Posterior vena cava (tissue), 2 donors: ENCODE results near the gene ATAD3B. TPM values are rescaled to one million over a fixed set of nuclear protein-coding genes. Genes with fewer than 3 reads are reported as not detected.

Experiments used
- DNase-seq: peaks from one replicate; pipeline ENCODE4 v3.0.0-alpha.2; 2020; ENCODE audit warnings: low spot score
- intact Hi-C, 2 donors: fragments of 100-400 bp; cut with DNase I; formaldehyde crosslinking; loops; one replicate each; pipeline versions ENCODE4 v1.14.1 to v1.14.2; 2022 to 2023
- total RNA-seq, 2 donors: library from RNA; stranded (reverse); fragmentation: NEBNext Ultra II Directional; extraction: Animal tissue kit (Norgen Biotek cat#: 25700); gene quantifications; one replicate each; pipeline ENCODE4 v1.2.1, GENCODE V29; 2021
- donor health status: DM: yes; HTN: yes; CAD: no.
- donor health status: DM: yes; HTN: yes; CAD: no.

Gene ATAD3B
- total RNA-seq, 2 donors from 2014 or later = 8.5 to 13.1 TPM

DNA sequence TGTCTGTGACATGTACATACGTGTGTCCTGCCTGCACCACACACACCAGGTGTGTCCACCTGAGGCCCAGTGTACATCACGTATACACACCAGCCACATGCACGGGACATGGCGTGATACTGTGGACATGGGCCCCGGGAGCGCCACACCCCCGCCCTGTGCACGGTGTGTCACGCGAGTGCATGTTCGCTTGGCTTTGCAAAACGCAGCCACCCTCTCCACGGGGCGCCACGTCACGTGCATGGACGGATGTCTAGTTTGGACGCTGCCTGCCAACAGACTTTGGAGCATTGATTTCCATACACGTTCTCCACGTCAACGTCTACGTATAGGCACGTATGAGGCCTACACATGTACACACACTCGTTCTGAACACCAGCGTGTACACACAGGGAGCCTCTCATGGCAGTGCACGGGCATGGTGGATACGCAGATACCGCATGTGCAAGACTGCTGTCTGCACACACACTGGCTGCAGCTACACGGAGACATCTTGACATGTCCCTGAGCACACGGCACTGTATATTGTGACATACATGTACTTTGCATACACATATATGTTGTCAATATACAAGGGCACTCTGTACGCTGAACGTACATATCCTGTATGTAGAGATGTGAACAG, 66.2 kb downstream of the ATAD3B start:
- DNase-seq = no peak
- intact Hi-C loops = no loop called here

DNA sequence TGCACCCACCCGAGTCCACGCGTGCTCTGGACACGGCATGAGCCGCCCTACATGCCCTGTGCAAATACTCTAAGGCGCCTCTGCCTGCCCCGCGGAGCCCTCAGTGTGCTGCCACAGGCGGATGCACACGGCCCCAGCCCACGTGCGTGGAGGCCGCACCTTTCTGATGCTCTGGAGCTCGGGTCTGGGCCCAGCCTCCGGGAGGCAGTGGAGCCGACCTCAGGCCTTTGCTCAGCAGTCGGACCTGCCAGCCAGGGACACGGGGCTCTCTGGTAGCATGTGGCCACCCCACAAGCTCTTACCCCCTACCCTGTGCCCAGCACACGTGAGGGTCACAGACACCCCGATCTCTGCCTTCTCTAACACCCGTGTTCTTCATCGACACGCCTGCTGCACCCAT, 66.8 kb downstream of the ATAD3B start:
- no peak for DNase-seq
- intact Hi-C loops = no loop called here

DNA sequence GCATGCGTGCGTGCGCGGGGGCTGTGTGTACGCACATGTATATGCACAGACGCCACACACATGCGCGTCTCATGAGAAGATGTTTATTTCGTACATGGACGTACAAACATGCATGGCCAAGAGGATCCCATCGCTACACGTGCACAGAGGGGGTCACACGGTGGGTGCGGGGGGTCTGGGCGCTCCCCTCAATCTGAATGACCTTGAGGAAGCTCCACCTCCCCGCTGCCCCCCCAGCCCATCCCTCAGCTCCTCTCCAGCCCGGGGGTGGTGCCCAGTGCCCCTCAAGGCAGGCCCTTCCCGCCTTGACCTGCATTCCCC, 67.4 kb downstream of the ATAD3B start:
- intact Hi-C loops = no loop called here
- DNase-seq = no peak

GRCh38 chr1:1539310-1540089, 67.9 kb downstream of the ATAD3B start:
- no peak for DNase-seq
- intact Hi-C loops = no loop called here

DNA sequence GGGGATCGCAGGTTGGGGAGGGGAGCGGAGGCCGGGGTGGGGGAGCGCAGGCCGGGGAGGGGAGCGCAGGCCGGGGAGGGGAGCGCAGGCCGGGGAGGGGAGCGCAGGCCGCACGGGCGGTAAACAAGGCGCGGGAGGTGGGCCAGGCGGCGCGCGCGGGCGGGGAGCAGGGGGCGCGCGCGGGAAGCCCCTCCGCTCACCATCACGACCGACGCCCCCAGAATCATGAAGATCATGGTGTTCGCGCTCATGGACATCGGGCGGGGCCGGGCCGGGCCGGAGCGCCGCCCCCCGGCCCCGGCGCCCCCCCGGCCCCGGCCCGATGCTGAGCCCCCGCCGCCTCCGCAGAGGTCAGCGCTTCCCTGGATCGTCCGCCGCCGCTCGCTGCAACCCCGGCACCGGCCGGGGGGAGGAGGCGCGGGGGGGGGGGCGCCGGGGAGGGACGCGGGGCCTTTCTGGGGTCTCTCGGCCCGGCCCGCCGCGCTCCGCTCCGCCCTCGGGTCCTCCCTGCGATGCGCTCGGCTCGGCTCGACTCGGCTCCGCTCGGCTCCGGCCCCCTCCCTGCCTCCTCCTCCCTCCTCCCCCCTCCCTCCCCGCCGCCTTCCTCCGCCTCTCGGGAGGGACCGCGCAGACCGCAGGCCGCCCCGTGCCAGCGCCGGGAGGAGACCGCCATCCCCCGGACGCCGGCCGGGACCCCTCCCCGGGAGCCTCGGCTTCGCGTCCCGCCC, 68.7 kb downstream of the ATAD3B start, which contains the start of gene TMEM240:
TSS of gene TMEM240 (minus strand) at position 535 of the 728 bp plus-strand sequence. CDS start at position 257, 278 bp downstream.
- intact Hi-C loops = no loop called here
- DNase-seq = peak; percentile 93

DNA sequence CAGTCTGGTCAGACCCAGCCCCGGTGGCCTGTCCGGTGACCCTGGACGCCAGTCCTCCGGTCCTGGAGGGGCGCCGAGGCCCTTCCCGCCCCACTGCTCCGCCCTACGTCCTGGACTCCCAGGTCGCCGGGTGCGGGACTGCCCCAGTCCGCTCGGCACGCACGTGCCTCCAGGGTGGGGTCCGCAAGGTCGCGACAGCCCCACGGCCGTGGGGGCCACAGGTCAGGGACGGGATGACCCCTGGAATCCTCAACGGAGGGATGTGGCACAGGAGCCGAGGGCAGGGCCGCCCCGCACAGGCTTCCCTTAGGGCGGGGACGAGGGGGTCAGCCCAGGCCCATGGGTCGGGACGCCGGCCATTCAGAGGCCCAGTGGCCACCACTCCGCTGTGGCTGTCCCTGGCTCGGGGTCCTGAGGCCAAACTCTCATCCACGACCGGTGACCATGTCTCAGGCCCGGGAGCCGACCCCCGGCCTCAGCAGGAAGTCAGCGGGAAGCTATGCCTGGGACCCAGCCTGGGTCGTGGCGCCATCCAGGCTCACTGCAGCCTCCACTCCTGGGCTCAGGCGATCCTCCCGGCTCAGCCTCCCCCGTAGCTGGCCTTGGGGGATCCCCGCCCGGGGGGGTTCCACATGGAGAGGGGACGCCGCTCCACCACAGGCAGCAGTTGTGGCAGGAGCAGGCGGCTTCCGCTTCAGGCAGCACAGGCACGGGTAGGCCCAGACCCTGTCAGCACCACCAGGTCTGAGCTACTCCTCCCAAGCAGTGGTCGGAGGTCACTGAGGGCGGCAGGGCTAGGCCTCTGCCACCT, 69.5 kb downstream of the ATAD3B start:
- no peak for DNase-seq
- intact Hi-C loops = no loop called here

DNA sequence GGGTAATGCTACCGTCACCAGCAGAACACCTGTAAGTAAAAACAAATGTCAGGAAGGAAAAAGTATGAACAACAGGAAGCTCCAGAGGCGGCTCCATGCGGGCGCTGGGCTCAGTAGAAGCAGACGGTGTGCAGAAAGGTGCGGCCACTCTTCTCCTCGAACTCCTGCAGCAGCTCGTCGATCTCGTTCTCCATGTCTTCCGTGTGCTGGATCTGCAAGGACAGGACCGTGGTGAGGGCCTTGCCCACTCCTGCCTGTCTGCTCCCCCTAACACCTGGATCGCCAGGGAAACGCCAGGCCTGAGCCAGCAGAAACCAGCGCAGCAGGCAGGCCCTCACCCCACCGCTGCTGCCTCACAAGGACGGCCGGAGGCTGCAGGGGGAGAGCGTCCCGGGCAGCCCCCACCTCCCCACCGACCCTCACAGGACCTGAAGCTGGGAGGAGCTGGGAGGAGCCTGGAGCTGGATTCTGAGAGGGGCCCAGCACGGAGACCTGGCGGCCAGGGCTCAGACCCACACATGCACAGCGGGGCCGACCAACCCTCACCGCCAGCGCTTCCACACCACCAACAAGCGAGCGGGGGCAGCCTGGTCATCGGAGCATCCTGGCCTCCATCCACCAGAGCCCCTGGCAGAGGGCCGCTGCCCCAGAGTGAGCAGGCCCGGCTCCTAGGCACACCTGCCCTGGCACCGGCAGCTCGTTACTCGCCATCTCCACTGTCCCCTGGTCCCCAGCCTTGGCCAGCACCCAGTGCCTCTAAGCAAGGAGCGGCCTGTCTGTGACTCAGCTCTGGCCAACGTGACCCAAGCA, 70.6 kb downstream of the ATAD3B start:
- intact Hi-C loops = no loop called here
- no peak for DNase-seq

DNA sequence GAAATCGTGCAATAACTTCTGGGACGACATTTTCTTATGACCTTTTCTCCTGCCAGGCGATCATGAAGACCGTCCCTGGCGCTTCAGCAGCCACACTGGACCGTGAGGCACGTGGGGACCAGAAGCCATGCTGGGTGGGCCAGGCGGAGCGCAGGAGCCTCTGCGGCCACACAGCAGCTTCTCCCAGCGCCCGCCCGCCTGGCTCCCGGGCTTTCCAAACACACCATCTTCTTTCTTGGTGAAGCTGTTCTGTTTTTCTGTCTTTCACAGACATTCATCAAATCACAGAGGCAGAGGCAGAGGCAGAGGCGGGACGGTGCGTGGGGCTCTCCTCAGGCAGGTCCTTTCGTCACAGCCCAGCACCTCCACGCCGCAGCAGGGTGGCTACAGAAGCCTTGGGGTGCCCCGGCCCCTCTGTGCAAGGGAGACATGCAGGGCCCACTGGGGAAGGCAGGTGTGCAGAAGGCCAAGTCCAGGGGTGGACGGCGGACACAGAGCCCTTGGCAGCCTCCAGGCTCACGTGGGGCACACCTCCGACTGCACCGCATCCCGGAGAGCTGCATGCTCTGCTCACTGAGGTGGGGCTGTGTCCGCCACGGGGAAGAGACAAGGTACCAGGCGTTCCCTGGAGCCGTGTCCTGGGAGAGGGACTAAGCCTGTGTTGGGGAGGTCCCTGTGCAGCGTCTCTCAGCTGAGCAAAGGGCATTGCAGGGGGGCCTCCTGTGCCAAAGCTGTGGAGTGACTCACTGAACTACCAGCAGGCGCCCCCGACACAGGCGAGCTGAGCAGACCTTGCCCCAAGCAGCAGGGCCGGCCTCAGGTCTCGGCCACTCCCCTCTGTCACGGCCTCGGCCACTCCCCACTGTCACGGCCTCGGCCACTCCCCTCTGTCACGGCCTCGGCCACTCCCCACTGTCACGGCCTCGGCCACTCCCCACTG, 71.5 kb downstream of the ATAD3B start:
- intact Hi-C loops = no loop called here
- no peak for DNase-seq

GRCh38 chr1:1543706-1544099, 72.1 kb downstream of the ATAD3B start:
- intact Hi-C loops = no loop called here
- DNase-seq = no peak

GRCh38 chr1:1544544-1544943, 73.0 kb downstream of the ATAD3B start:
- DNase-seq = no peak
- intact Hi-C loops = no loop called here

Other genes with a start within 250 kb of the ATAD3B start
- gene SDF4, start 239.8 kb upstream of the ATAD3B start, total RNA-seq = 100 to 1,000 TPM; 121 to 151 TPM
- gene B3GALT6, start 239.5 kb upstream of the ATAD3B start, total RNA-seq = 10 to 100 TPM in 1 of 2 donors, 1 to 10 TPM in 1; 9.9 to 10.3 TPM
- 1 to 10 TPM; 1.9 to 4.1 TPM for gene C1QTNF12, start 225.0 kb upstream of the ATAD3B start, total RNA-seq
- gene UBE2J2, start 197.9 kb upstream of the ATAD3B start, total RNA-seq = 10 to 100 TPM; 29.0 to 32.0 TPM
- gene SCNN1D, start 191.3 kb upstream of the ATAD3B start, total RNA-seq = 1 to 10 TPM; 1.8 to 6.1 TPM
- gene ACAP3, start 163.8 kb upstream of the ATAD3B start, total RNA-seq = 10 to 100 TPM; 40.9 to 50.9 TPM
- gene PUSL1, start 163.2 kb upstream of the ATAD3B start, total RNA-seq = 10 to 100 TPM in 1 of 2 donors, 1 to 10 TPM in 1; 8.3 to 10.5 TPM
- gene INTS11, start 147.1 kb upstream of the ATAD3B start, total RNA-seq = 10 to 100 TPM; 61.8 to 65.6 TPM
- gene CPTP, start 147.0 kb upstream of the ATAD3B start, total RNA-seq = 10 to 100 TPM; 11.6 to 14.1 TPM
- gene TAS1R3, start 140.5 kb upstream of the ATAD3B start, total RNA-seq = under 1 TPM in 1 of 2 donors, not detected in 1; 0.09 TPM
- gene DVL1, start 122.3 kb upstream of the ATAD3B start, total RNA-seq = 10 to 100 TPM; 45.9 to 61.9 TPM
- gene MXRA8, start 113.2 kb upstream of the ATAD3B start, total RNA-seq = 100 to 1,000 TPM; 104 to 174 TPM
- 10 to 100 TPM; 70.9 to 78.8 TPM for gene AURKAIP1, start 96.6 kb upstream of the ATAD3B start, total RNA-seq
- gene CCNL2, start 72.4 kb upstream of the ATAD3B start, total RNA-seq = 100 to 1,000 TPM; 102 to 109 TPM
- gene MRPL20, start 64.5 kb upstream of the ATAD3B start, total RNA-seq = 10 to 100 TPM; 69.7 to 75.0 TPM
- gene ANKRD65, start 50.5 kb upstream of the ATAD3B start, total RNA-seq = 1 to 10 TPM; 2.4 to 7.4 TPM
- gene VWA1, start 36.1 kb upstream of the ATAD3B start, total RNA-seq = 10 to 100 TPM; 59.8 to 67.7 TPM
- gene ATAD3C, start 22.1 kb upstream of the ATAD3B start, total RNA-seq = under 1 TPM; 0.14 to 0.83 TPM
- 10 to 100 TPM; 12.2 to 14.2 TPM for gene ATAD3A, start 40.4 kb downstream of the ATAD3B start, total RNA-seq
- 1 to 10 TPM; 3.9 to 7.8 TPM for gene TMEM240, start 68.9 kb downstream of the ATAD3B start, total RNA-seq
- 10 to 100 TPM; 60.7 to 66.0 TPM for gene SSU72, start 103.1 kb downstream of the ATAD3B start, total RNA-seq
- gene FNDC10, start 128.4 kb downstream of the ATAD3B start, total RNA-seq = 1 to 10 TPM; 1.2 to 3.6 TPM
- gene MIB2, start 143.7 kb downstream of the ATAD3B start, total RNA-seq = 10 to 100 TPM; 29.4 to 35.9 TPM
- gene MMP23B, start 160.4 kb downstream of the ATAD3B start, total RNA-seq = 10 to 100 TPM; 36.1 to 78.5 TPM
- gene CDK11B, start 187.2 kb downstream of the ATAD3B start, total RNA-seq = 10 to 100 TPM; 19.4 to 24.3 TPM
- 10 to 100 TPM; 20.7 to 27.7 TPM for gene SLC35E2B, start 221.0 kb downstream of the ATAD3B start, total RNA-seq